Endothelial cell (in vitro differentiated cells): ENCODE results near the gene TPPP2. TPM values are rescaled to one million over a fixed set of nuclear protein-coding genes. Genes with fewer than 3 reads are reported as not detected.

Experiments
- DNase-seq: peaks from one replicate; pipeline ENCODE4 v3.0.0; 2021; ENCODE audit warnings: low spot score
- H3K27ac Mint-ChIP-seq: one replicate; pipeline ENCODE4 v1.8.0; 2021; ENCODE audit warnings: mixed read lengths, inconsistent platforms; ENCODE audit not compliant: unreplicated experiment
- H3K27me3 Mint-ChIP-seq: one replicate; pipeline ENCODE4 v1.8.0; 2021; ENCODE audit warnings: mild to moderate bottlenecking, moderate library complexity, mixed read lengths, inconsistent platforms; ENCODE audit not compliant: unreplicated experiment
- H3K36me3 Mint-ChIP-seq: one replicate; pipeline ENCODE4 v1.8.0; 2021; ENCODE audit warnings: mild to moderate bottlenecking, low read depth, mixed read lengths, inconsistent platforms; ENCODE audit not compliant: unreplicated experiment
- H3K4me1 Mint-ChIP-seq: one replicate; pipeline ENCODE4 v1.8.0; 2021; ENCODE audit warnings: mild to moderate bottlenecking, mixed read lengths, inconsistent platforms; ENCODE audit not compliant: unreplicated experiment
- H3K4me3 Mint-ChIP-seq: one replicate; pipeline ENCODE4 v1.8.0; 2021; ENCODE audit warnings: mild to moderate bottlenecking, mixed read lengths, inconsistent platforms; ENCODE audit not compliant: unreplicated experiment
- H3K9me3 Mint-ChIP-seq: one replicate; pipeline ENCODE4 v1.8.0; 2021; ENCODE audit warnings: mixed read lengths, inconsistent platforms; ENCODE audit not compliant: unreplicated experiment
- total RNA-seq: library from RNA; stranded (reverse); fragmentation: NEBNext Ultra II Directional; extraction: Animal tissue kit (Norgen Biotek cat#: 25700); gene quantifications from one replicate; pipeline ENCODE4 v1.2.1, GENCODE V29; 2021; ENCODE audit not compliant: unreplicated experiment
- TF ChIP-seq, protein P1 (sequence below): fragments of 200-600 bp; sonication (generic); IDR thresholded peaks from one replicate; pipeline ENCODE4 v1.5.0; 2021; ENCODE audit warnings: antibody characterized with exemption; ENCODE audit not compliant: unreplicated experiment

TPPP2 gene
- total RNA-seq, 1 donor from 2014 or later, result 0.62 TPM

DNA sequence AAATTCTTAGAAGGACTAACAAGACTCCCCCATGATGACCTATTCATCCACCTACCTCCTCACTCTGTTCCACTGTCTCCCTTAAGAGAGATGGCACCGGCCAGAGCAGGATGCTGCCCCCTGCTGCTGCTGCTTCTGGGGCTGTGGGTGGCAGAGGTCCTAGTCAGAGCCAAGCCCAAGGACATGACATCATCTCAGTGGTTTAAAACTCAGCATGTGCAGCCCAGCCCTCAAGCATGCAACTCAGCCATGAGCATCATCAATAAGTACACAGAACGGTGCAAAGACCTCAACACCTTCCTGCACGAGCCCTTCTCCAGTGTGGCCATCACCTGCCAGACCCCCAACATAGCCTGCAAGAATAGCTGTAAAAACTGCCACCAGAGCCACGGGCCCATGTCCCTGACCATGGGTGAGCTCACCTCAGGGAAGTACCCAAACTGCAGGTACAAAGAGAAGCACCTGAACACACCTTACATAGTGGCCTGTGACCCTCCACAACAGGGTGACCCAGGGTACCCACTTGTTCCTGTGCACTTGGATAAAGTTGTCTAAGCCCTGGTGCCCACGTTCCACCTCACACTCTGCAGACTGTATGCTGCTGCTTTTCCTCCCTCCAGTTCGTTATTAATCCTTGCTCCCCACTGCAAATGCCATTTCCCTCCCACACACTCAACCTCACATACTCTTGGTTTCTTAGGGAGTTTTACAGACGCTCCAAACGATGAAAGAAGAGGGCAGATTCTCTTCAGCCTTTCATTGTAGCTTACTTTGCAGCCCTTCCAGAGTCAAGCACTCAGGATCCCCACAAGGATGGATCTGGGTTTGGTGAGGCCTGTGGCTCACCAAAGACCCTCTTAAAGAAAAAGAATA lies 28.0 kb downstream of the TPPP2 start, which contains the start of gene RNASE8:
RNASE8 (plus strand) TSS at position 20 of the 873 bp plus-strand sequence; CDS start at position 91, 71 bp downstream.
- no peaks in the 10 kb centered on the region for H3K36me3 Mint-ChIP-seq

DNA sequence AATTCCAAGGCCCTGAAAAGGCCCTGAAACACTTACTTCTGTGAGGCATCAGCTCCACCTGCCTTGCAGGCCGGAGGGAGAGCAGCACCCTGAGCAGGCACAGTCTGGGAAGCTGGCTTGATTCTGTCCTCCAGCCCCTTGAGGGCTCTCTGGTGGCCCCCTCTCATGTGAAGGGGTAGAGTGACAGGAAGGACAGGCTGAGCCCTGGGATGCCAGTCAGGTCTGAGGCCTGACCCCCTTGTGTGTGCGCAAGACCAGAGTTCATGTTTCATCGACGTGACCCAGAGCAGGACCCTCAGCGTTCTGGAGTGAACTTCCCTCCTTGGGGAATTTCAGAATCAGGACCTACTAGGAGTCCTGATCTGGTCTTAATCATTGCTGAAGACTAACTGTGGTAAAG lies 28.9 kb downstream of the TPPP2 start:
- H3K9me3 Mint-ChIP-seq, result no peaks in the 10 kb centered on the region

More for the DNA sequence above, 28.0 kb downstream of the TPPP2 start, which contains the start of gene RNASE8:
- Mint-ChIP-seq H3K9me3 (no peaks in the 10 kb centered on the region), H3K27me3 (peaks cover 4% of the 10 kb centered on the region), H3K27ac (peak within 1 kb of the TSS; percentile 28), H3K4me1 (no peaks in the 10 kb centered on the region), H3K4me3 (no peak within 1 kb of the TSS)
- TF ChIP-seq, protein P1, sequence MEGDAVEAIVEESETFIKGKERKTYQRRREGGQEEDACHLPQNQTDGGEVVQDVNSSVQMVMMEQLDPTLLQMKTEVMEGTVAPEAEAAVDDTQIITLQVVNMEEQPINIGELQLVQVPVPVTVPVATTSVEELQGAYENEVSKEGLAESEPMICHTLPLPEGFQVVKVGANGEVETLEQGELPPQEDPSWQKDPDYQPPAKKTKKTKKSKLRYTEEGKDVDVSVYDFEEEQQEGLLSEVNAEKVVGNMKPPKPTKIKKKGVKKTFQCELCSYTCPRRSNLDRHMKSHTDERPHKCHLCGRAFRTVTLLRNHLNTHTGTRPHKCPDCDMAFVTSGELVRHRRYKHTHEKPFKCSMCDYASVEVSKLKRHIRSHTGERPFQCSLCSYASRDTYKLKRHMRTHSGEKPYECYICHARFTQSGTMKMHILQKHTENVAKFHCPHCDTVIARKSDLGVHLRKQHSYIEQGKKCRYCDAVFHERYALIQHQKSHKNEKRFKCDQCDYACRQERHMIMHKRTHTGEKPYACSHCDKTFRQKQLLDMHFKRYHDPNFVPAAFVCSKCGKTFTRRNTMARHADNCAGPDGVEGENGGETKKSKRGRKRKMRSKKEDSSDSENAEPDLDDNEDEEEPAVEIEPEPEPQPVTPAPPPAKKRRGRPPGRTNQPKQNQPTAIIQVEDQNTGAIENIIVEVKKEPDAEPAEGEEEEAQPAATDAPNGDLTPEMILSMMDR, result no peak
- no peak for DNase-seq

DNA sequence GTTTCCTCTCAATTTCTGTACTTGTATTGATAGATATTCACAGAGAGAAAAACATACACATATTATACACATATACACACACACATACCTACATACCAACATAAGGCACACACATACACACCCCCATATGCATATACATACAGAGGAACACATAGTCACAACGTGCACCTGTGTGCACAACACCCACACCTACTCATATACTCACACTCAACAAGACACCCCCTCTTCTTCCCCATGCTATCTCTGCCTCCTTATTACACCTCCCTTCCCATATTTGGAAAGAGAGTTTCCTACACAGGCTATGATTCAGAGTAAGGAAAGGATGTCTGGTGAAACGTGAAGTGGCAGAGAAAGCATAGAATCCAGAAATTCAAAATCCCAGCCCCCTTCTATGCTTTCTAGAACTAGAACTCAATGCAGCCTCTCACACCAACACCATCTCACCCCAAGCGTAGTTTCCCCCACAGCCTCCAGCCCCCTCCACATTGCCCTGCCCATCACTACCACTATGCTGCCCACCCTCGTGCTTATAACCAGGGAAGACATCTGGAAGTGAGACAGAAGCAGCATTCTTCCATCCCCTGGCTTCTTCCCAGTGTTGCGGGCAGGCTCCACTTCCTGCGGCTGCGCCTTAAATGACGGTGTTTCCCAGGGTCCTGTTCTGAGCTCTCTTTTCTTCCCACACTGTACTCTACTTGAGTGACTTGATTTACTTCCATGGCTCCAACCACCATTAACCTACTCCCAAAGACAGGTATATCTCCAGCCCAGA lies 30.0 kb downstream of the TPPP2 start:
- Mint-ChIP-seq H3K36me3 (no peaks in the 10 kb centered on the region), H3K27ac (no peak overlapping the region), H3K4me1 (peaks cover 5% of the 10 kb centered on the region), H3K9me3 (no peaks in the 10 kb centered on the region), H3K27me3 (peaks cover 6% of the 10 kb centered on the region), H3K4me3 (no peak overlapping the region)
- TF ChIP-seq, protein P1, result no peak
- DNase-seq, result no peak

More for the DNA sequence above, 28.9 kb downstream of the TPPP2 start:
- no peak for DNase-seq
- Mint-ChIP-seq H3K27me3 (peaks cover 6% of the 10 kb centered on the region), H3K4me3 (no peak overlapping the region), H3K4me1 (peaks cover 5% of the 10 kb centered on the region), H3K27ac (no peak overlapping the region), H3K36me3 (no peaks in the 10 kb centered on the region)
- TF ChIP-seq, protein P1, result no peak

DNA sequence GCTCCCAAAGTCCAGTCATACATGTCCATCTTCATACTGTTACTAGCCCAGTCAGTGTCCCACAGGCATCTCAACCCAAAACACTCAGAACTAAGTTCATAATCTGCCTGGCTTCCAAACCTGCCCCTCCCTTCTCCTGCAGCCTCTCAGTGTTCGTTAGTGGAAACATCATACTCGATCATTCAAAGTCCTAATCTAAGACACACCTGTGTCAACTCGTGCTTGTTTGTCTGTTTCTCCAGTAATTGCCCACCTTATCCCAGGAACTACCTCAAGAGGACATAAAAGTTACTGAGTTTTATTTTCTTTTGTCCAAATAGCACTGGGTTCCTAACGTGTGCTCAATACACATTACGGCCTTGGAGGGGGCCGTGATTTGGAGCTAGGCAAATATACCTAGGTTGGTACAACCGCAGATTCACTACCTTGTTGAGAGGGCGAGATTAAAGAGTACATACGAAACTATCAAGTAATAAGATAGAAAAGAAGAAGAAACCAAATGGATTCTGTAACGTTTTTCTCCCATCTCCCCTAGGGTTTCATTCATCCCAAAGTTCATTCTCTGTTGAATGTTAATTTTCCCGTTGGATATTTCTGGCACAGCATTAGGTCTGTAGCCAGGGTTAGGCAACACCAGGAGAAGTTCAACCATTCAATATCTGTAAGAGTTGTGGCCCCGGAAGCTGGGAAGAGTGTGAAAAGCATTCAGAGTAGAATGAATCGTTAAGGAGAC lies 30.8 kb downstream of the TPPP2 start:
- no peak overlapping the region for H3K27ac Mint-ChIP-seq
- H3K4me1 Mint-ChIP-seq, result peaks cover 5% of the 10 kb centered on the region

More for the DNA sequence above, 30.8 kb downstream of the TPPP2 start:
- peaks cover 6% of the 10 kb centered on the region for H3K27me3 Mint-ChIP-seq
- no peaks in the 10 kb centered on the region for H3K9me3 Mint-ChIP-seq
- H3K4me3 Mint-ChIP-seq, result no peak overlapping the region
- no peak for DNase-seq
- TF ChIP-seq, protein P1, result no peak
- H3K36me3 Mint-ChIP-seq, result no peaks in the 10 kb centered on the region
